H1 (cell line): ENCODE results near the gene TTC21A. TPM values are rescaled to one million over a fixed set of nuclear protein-coding genes. Genes with fewer than 3 reads are reported as not detected.

ENCODE experiments used
- ATF3 ChIP-seq: IDR thresholded peaks from 2 replicates; pipeline ENCODE4 v1.6.1; 2011; ENCODE audit warnings: low read depth, mild to moderate bottlenecking, low read length; ENCODE audit not compliant: insufficient read depth
- BRCA1 ChIP-seq: IDR thresholded peaks from 2 replicates; pipeline ENCODE4 v1.6.1; 2012; ENCODE audit warnings: low read depth, low read length, improper control_type of control experiment
- CBX5 ChIP-seq: fragments of 300-800, 300-1000 bp; sonication (generic); IDR thresholded peaks from 2 replicates; pipeline ENCODE4 v1.7.1; 2016; ENCODE audit warnings: antibody characterized with exemption, low read length, low read depth
- HDAC6 ChIP-seq: IDR thresholded peaks from one replicate; pipeline ENCODE4 v1.7.1; 2012; ENCODE audit warnings: low read depth, mild to moderate bottlenecking, inconsistent platforms, low read length, moderate library complexity
- JUN ChIP-seq: IDR thresholded peaks from 2 replicates; pipeline ENCODE4 v1.6.1; 2011; ENCODE audit warnings: low read depth, mild to moderate bottlenecking, improper control_type of control experiment, low read length
- KDM4A ChIP-seq: IDR thresholded peaks from one replicate; pipeline ENCODE4 v1.7.1; 2012; ENCODE audit warnings: low read depth, mild to moderate bottlenecking, moderate library complexity, low read length, inconsistent platforms; ENCODE audit not compliant: severe bottlenecking
- MAFK ChIP-seq: IDR thresholded peaks from 2 replicates; pipeline ENCODE4 v1.6.1; 2012; ENCODE audit warnings: low read depth, mild to moderate bottlenecking, improper control_type of control experiment, low read length
- PHF8 ChIP-seq: fragments of 200-600 bp; sonication (generic); conservative IDR thresholded peaks from 2 replicates; pipeline ENCODE4 v1.7.1; 2012; ENCODE audit warnings: low read depth, mild to moderate bottlenecking, inconsistent platforms, low read length, moderate library complexity
- RBBP5 ChIP-seq: IDR thresholded peaks from 2 replicates; pipeline ENCODE4 v1.7.1; 2012; ENCODE audit warnings: low read depth, mild to moderate bottlenecking, inconsistent platforms, low read length, moderate library complexity, borderline replicate concordance
- TCF12 ChIP-seq: IDR thresholded peaks from 2 replicates; pipeline ENCODE4 v1.6.1; 2011; ENCODE audit warnings: low read depth, mild to moderate bottlenecking, low read length
- polyA plus RNA-seq, 7 experiments: library from polyadenylated mRNA; depleted of rRNA in 3 of 7; stranded (reverse) in 5 of 7; unstranded in 2 of 7; fragments of >200 nt in 5 of 7; fragments of 200-250 nt in 2 of 7; gene quantifications; 1 replicate in 5 of 7; 2 replicates in 1 of 7; 4 replicates in 1 of 7; pipeline versions ENCODE4 v1.2.1 to v1.2.3, GENCODE V29; 2011 to 2013; ENCODE audit warnings: missing spikeins in 2 of 7, mixed read lengths in 2 of 7
- total RNA-seq: library from RNA; stranded (reverse); fragmentation: NEBNext Ultra II Directional; extraction: Animal tissue kit (Norgen Biotek cat#: 25700); gene quantifications from 2 replicates; pipeline ENCODE4 v1.2.1, GENCODE V29; 2021

TTC21A gene
- total and polyA plus RNA-seq, 2 of the 8 experiments (the other 6 are each of a cell fraction or from before 2014, with no cell fraction given) = 2.3 to 2.8 TPM

GRCh38 chr3:39118931-39119660 is 11.6 kb downstream of the TTC21A start (continued):
- TF ChIP-seq RBBP5 = no peak
- no peak for TF ChIP-seq KDM4A
- no peak for TF ChIP-seq ATF3
- TF ChIP-seq HDAC6 = no peak
- TF ChIP-seq PHF8 = no peak
- TF ChIP-seq MAFK = no peak
- no peak for TF ChIP-seq TCF12
- TF ChIP-seq JUN = no peak
- no peak for TF ChIP-seq BRCA1
- no peak for TF ChIP-seq CBX5
